GM23338 (cell line): Measurements from ENCODE around the gene FGFR3. TPM values are rescaled to one million over a fixed set of nuclear protein-coding genes. Genes with fewer than 3 reads are reported as not detected.

ENCODE experiments used
- ATAC-seq: fragments of 200-7000 bp; cut with Tn5 transposase; 3 replicates; pipeline ENCODE4 v1.9.1; 2020
- DNase-seq: peaks from one replicate; pipeline ENCODE4 v3.0.0-alpha.2; 2015; ENCODE audit warnings: low spot score
- H2AFZ ChIP-seq: fragments of 200-600 bp; sonication (generic); 2 replicates; pipeline ENCODE4 v1.8.0; 2016; ENCODE audit warnings: antibody characterized with exemption, mild to moderate bottlenecking, moderate library complexity
- H3F3A ChIP-seq: fragments of 200-600 bp; sonication (generic); replicated peaks from 2 replicates; pipeline ENCODE4 v1.8.0; 2017; ENCODE audit warnings: antibody characterized with exemption, mixed run types, low read depth
- H3K27ac ChIP-seq: fragments of 200-600 bp; sonication (generic); 2 replicates; pipeline ENCODE4 v1.6.1; 2016; ENCODE audit warnings: low read depth
- H3K27me3 ChIP-seq: fragments of 200-600 bp; sonication (generic); 2 replicates; pipeline ENCODE4 v1.8.0; 2016; ENCODE audit warnings: mild to moderate bottlenecking, mixed run types, moderate library complexity; ENCODE audit not compliant: insufficient read depth
- H3K36me3 ChIP-seq: fragments of 200-600 bp; sonication (generic); 2 replicates; pipeline ENCODE4 v1.8.0; 2016; ENCODE audit warnings: mild to moderate bottlenecking; ENCODE audit not compliant: insufficient read depth
- H3K4me1 ChIP-seq: fragments of 200-600 bp; sonication (generic); 2 replicates; pipeline ENCODE4 v1.8.0; 2016; ENCODE audit warnings: mild to moderate bottlenecking, moderate library complexity; ENCODE audit not compliant: insufficient read depth
- H3K4me2 ChIP-seq: fragments of 200-600 bp; sonication (generic); 2 replicates; pipeline ENCODE4 v1.7.1; 2017; ENCODE audit warnings: mixed run types
- H3K4me3 ChIP-seq: fragments of 200-600 bp; sonication (generic); 2 replicates; pipeline ENCODE4 v1.6.1; 2016; ENCODE audit warnings: mixed run types
- H3K79me2 ChIP-seq: fragments of 200-600 bp; sonication (generic); replicated peaks from 2 replicates; pipeline ENCODE4 v1.8.0; 2017; ENCODE audit warnings: mild to moderate bottlenecking; ENCODE audit not compliant: insufficient read depth
- H3K9me2 ChIP-seq: fragments of 200-600 bp; sonication (generic); 2 replicates; pipeline ENCODE4 v1.8.0; 2017; ENCODE audit not compliant: insufficient read depth
- H4K20me1 ChIP-seq: fragments of 200-600 bp; sonication (generic); replicated peaks from 2 replicates; pipeline ENCODE4 v1.8.0; 2017; ENCODE audit warnings: mild to moderate bottlenecking; ENCODE audit not compliant: insufficient read depth
- H3K27ac Mint-ChIP-seq: 2 replicates; pipeline ENCODE4 v1.8.0; 2020; ENCODE audit warnings: inconsistent platforms, mild to moderate bottlenecking, moderate library complexity, mixed read lengths
- H3K27me3 Mint-ChIP-seq: 3 replicates; pipeline ENCODE4 v1.8.0; 2022; ENCODE audit warnings: low read depth, mild to moderate bottlenecking, moderate library complexity, mixed read lengths, inconsistent platforms; ENCODE audit not compliant: insufficient read depth, poor library complexity
- H3K36me3 Mint-ChIP-seq: 3 replicates; pipeline ENCODE4 v1.8.0; 2021; ENCODE audit warnings: low read depth, mild to moderate bottlenecking, inconsistent platforms, moderate library complexity, mixed read lengths
- H3K4me1 Mint-ChIP-seq: 3 replicates; pipeline ENCODE4 v1.8.0; 2020; ENCODE audit warnings: mild to moderate bottlenecking, inconsistent platforms, mixed read lengths
- H3K4me3 Mint-ChIP-seq: 3 replicates; pipeline ENCODE4 v1.8.0; 2021; ENCODE audit warnings: moderate library complexity, mild to moderate bottlenecking, inconsistent platforms, mixed read lengths
- H3K9me3 Mint-ChIP-seq: 3 replicates; pipeline ENCODE4 v1.8.0; 2020; ENCODE audit warnings: moderate library complexity, mild to moderate bottlenecking, inconsistent platforms, mixed read lengths
- CREB1 ChIP-seq: fragments of 250-450 bp; sonication (Bioruptor Pico); IDR thresholded peaks from 2 replicates; pipeline ENCODE4 v1.5.0; 2020; ENCODE audit warnings: low read depth, mild to moderate bottlenecking, moderate library complexity
- CTCF ChIP-seq, 2 experiments: fragments of 200-600 bp in 1 of 2; sonication (generic) in 1 of 2; conservative IDR thresholded peaks; 2 replicates each; pipeline versions ENCODE4 v1.5.1 to v1.6.1; 2016 to 2017; ENCODE audit warnings: antibody characterized with exemption in 2 of 2, low read depth in 2 of 2, mild to moderate bottlenecking in 2 of 2, moderate library complexity in 1 of 2
- EZH2 ChIP-seq: fragments of 200-600 bp; sonication (generic); IDR thresholded peaks from one replicate; pipeline ENCODE4 v1.8.0; 2017; ENCODE audit warnings: antibody characterized with exemption, mild to moderate bottlenecking, low read depth; ENCODE audit not compliant: unreplicated experiment
- STAT1 ChIP-seq: IDR thresholded peaks from one replicate; pipeline ENCODE4 v1.6.1; 2016; ENCODE audit warnings: antibody characterized with exemption; ENCODE audit not compliant: unreplicated experiment
- polyA plus RNA-seq: library from polyadenylated mRNA; unstranded; fragments of >200 nt; fragmentation: Nextera tagmentation; extraction: Ambion mirVana; gene quantifications from 2 replicates; pipeline ENCODE4 v1.2.1, GENCODE V29; 2016
- total RNA-seq: library from RNA; depleted of rRNA; stranded (reverse); fragments of >200 nt; shearing (Covaris generic); gene quantifications from 2 replicates; pipeline ENCODE4 v1.2.3, GENCODE V29; 2014
- TF ChIP-seq, protein P1 (sequence below): IDR thresholded peaks from one replicate; pipeline ENCODE4 v1.6.1; 2018; ENCODE audit warnings: antibody characterized with exemption; ENCODE audit not compliant: unreplicated experiment

Gene FGFR3
- total and polyA plus RNA-seq, 2 experiments from 2014 or later = 3.6 to 17.4 TPM

DNA sequence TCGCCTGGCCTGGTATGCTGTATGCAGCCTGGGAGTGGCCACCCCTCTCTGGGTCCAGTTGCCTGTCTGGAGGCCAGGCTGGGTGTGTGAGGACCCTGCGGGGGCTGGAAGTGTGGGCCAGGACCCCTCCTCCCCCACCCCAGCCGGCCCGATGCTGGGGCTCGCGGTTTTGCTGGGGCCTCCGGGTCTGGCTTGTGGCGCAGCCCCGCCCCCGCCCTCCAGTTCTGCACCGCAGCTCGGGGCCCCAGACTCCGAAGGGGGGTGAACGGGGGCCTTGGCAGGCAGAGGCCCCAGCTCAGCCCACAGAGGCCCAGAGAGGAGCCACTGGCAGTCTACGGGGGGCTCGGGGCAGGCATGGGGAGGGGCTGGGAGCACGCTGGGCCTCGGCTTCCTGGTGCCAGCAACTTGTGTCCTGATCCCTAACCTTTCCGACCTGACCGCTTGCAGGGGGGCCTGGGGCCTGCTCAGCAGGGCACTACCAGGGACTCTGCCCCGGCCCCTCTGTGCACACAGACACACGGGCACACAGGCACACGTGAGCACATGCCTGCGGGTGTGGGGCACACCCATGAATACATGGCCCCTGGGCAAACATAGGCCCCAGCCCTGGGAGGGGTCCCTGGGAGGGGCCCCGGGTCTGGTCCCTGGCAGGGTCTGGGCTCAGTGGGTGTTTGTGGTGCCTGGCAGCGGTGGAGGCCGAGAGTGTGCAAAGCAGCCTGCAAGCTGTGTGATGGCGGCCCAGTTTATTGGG is 21.4 kb upstream of the FGFR3 start:
- Histone ChIP-seq H3K4me1 (peaks cover 12% of the 10 kb centered on the region), H3K36me3 (no peaks in the 10 kb centered on the region), H3K4me3 (no peak overlapping the region), H4K20me1 (no peaks in the 10 kb centered on the region), H3K79me2 (no peaks in the 10 kb centered on the region), H3K27me3 (no peaks in the 10 kb centered on the region), H3F3A (no peaks in the 10 kb centered on the region), H3K4me2 (no peak overlapping the region), H3K27ac (no peak overlapping the region), H2AFZ (no peak overlapping the region), H3K9me2 (no peaks in the 10 kb centered on the region)
- Mint-ChIP-seq H3K27me3 (peaks cover 11% of the 10 kb centered on the region), H3K4me3 (no peak overlapping the region), H3K4me1 (peaks cover 14% of the 10 kb centered on the region), H3K9me3 (no peaks in the 10 kb centered on the region), H3K27ac (no peak overlapping the region), H3K36me3 (no peaks in the 10 kb centered on the region)
- no peak for DNase-seq
- ATAC-seq = no peak
- TF ChIP-seq, protein P1, sequence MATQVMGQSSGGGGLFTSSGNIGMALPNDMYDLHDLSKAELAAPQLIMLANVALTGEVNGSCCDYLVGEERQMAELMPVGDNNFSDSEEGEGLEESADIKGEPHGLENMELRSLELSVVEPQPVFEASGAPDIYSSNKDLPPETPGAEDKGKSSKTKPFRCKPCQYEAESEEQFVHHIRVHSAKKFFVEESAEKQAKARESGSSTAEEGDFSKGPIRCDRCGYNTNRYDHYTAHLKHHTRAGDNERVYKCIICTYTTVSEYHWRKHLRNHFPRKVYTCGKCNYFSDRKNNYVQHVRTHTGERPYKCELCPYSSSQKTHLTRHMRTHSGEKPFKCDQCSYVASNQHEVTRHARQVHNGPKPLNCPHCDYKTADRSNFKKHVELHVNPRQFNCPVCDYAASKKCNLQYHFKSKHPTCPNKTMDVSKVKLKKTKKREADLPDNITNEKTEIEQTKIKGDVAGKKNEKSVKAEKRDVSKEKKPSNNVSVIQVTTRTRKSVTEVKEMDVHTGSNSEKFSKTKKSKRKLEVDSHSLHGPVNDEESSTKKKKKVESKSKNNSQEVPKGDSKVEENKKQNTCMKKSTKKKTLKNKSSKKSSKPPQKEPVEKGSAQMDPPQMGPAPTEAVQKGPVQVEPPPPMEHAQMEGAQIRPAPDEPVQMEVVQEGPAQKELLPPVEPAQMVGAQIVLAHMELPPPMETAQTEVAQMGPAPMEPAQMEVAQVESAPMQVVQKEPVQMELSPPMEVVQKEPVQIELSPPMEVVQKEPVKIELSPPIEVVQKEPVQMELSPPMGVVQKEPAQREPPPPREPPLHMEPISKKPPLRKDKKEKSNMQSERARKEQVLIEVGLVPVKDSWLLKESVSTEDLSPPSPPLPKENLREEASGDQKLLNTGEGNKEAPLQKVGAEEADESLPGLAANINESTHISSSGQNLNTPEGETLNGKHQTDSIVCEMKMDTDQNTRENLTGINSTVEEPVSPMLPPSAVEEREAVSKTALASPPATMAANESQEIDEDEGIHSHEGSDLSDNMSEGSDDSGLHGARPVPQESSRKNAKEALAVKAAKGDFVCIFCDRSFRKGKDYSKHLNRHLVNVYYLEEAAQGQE = no peak

- H3K4me3 Mint-ChIP-seq = no peak overlapping the region
- H3K36me3 Mint-ChIP-seq = no peaks in the 10 kb centered on the region
- no peaks in the 10 kb centered on the region for H3F3A ChIP-seq
- H3K4me3 ChIP-seq = no peak overlapping the region
- peaks cover 9% of the 10 kb centered on the region for H3K27me3 Mint-ChIP-seq
- H3K79me2 ChIP-seq = no peaks in the 10 kb centered on the region
- H4K20me1 ChIP-seq = no peaks in the 10 kb centered on the region
- H3K4me1 Mint-ChIP-seq = peaks cover 21% of the 10 kb centered on the region
- no peak overlapping the region for H3K27ac ChIP-seq
- ATAC-seq = no peak
- no peak overlapping the region for H3K27ac Mint-ChIP-seq
- H3K27me3 ChIP-seq = no peaks in the 10 kb centered on the region
- no peak overlapping the region for H3K4me2 ChIP-seq
- DNase-seq = no peak
- H2AFZ ChIP-seq = no peak overlapping the region
- H3K9me3 Mint-ChIP-seq = no peaks in the 10 kb centered on the region
- H3K4me1 ChIP-seq = peaks cover 23% of the 10 kb centered on the region
- no peaks in the 10 kb centered on the region for H3K9me2 ChIP-seq
- no peaks in the 10 kb centered on the region for H3K36me3 ChIP-seq
- TF ChIP-seq, protein P1 = no peak
- TF ChIP-seq CTCF (conservative IDR thresholded peaks at IDR 0.05; ENCODE audit: low read depth in 2 of 2) (no peak), CREB1 (CRISPR knock-in tag) (no peak), EZH2 (no peak), STAT1 (no peak)
Observed at GRCh38 chr4:1772853-1773538, 20.1 kb upstream of the FGFR3 start.
